ENCODE results near the gene ATXN2.
"Not testable (repeated sequence)": the region's sequence is repeated elsewhere in the genome, so short reads cannot be mapped to it uniquely, and the experiment has no call there.

Gene ATXN2

DNA sequence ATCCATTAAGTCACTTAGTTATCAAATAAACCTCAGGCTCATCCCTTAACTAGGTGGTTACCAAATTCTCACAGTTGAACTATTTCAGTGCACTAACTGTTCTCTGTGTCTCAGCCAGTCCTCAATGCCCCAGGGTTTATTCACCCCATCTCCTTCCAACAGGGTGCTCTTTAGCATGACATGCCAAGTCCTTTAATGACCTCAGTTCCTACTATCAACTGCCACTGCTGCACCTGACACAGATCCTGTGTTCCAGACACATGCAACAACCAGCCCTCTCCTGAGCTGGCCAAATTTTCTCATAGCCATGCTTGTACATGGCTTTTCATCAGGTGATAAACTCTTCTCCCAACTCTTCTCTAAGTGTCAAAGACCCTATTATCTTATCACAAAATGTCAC, 80.0 kb downstream of the ATXN2 start:
- TF ChIP-seq, protein P1, sequence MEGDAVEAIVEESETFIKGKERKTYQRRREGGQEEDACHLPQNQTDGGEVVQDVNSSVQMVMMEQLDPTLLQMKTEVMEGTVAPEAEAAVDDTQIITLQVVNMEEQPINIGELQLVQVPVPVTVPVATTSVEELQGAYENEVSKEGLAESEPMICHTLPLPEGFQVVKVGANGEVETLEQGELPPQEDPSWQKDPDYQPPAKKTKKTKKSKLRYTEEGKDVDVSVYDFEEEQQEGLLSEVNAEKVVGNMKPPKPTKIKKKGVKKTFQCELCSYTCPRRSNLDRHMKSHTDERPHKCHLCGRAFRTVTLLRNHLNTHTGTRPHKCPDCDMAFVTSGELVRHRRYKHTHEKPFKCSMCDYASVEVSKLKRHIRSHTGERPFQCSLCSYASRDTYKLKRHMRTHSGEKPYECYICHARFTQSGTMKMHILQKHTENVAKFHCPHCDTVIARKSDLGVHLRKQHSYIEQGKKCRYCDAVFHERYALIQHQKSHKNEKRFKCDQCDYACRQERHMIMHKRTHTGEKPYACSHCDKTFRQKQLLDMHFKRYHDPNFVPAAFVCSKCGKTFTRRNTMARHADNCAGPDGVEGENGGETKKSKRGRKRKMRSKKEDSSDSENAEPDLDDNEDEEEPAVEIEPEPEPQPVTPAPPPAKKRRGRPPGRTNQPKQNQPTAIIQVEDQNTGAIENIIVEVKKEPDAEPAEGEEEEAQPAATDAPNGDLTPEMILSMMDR (IDR thresholded peaks at IDR 0.05), result no peak
- H3K36me3 ChIP-seq, result peaks cover 47 to 83% (median 69%) of the 10 kb centered on the region in 3 donors
- intact Hi-C loops (cut with DNase I; ENCODE audit: low total_unique reads), result no loop called here

DNA sequence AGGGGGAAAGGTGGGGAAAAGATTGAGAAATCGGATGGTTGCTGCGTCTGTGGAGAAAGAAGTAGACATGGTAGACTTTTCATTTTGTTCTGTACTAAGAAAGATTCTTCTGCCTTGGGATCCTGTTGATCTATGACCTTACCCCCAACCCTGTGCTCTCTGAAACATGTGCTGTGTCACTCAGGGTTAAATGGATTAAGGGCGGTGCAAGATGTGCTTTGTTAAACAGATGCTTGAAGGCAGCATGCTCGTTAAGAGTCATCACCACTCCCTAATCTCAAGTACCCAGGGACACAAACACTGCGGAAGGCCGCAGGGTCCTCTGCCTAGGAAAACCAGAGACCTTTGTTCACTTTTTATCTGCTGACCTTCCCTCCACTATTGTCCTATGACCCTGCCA, 91.4 kb downstream of the ATXN2 start:
- H3K4me3 ChIP-seq; H3K27ac ChIP-seq; DNase-seq; intact Hi-C loops (cut with DNase I; ENCODE audit: low total_unique reads); H3K4me1 ChIP-seq; H3K9me3 ChIP-seq; H3K27me3 ChIP-seq: not testable (repeated sequence)
- H3K36me3 ChIP-seq, result peaks cover 49 to 80% (median 70%) of the 10 kb centered on the region in 3 donors

More for the DNA sequence above, 80.0 kb downstream of the ATXN2 start:
- Histone ChIP-seq H3K9me3 (no peaks in the 10 kb centered on the region), H3K4me1 (no peaks in the 10 kb centered on the region), H3K4me3 (no peak overlapping the region), H3K27me3 (no peaks in the 10 kb centered on the region), H3K27ac (no peak overlapping the region)
- DNase-seq, result no peak

DNA sequence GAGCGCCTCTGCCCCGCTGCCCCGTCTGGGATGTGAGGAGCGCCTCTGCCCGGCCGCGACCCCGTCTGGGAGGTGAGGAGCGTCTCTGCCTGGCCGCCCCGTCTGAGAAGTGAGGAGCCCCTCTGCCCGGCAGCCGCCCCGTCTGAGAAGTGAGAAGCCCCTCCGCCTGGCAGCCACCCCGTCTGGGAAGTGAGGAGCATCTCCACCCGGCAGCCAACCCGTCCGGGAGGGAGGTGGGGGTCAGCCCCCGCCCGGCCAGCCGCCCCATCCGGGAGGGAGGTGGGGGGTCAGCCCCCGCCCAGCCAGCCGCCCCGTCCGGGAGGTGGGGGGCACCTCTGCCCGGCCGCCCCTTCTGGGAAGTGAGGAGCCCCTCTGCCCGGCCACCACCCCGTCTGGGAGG, 91.9 kb downstream of the ATXN2 start:
- DNase-seq; H3K4me3 ChIP-seq; H3K27ac ChIP-seq; H3K4me1 ChIP-seq; H3K27me3 ChIP-seq; H3K9me3 ChIP-seq; intact Hi-C loops (cut with DNase I; ENCODE audit: low total_unique reads): not testable (repeated sequence)
- peaks cover 48 to 80% (median 70%) of the 10 kb centered on the region in 3 donors for H3K36me3 ChIP-seq

DNA sequence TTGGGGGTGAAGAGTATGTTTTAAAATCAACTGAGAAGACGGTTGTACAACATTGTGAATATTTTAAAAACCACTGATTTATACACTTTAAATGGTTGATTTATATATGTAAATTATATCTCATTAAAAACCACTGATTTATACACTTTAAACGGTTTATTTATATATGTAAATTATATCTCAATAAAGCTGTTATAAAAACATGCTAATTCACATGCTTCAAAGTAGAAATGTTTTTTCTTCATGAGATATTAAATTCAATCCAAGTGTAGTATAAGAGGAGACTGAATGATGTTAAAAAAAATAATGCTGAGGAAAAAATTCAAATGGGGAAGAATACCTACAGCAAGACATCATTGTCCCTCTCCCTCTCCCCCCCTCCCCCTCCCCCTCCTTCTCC, 92.9 kb downstream of the ATXN2 start:
- intact Hi-C loops (cut with DNase I; ENCODE audit: low total_unique reads), result no loop called here
- H3K9me3 ChIP-seq, result no peaks in the 10 kb centered on the region
- H3K4me1 ChIP-seq, result no peaks in the 10 kb centered on the region
- no peak overlapping the region for H3K27ac ChIP-seq
- TF ChIP-seq, protein P1 (IDR thresholded peaks at IDR 0.05), result no peak
- H3K4me3 ChIP-seq, result no peak overlapping the region
- H3K36me3 ChIP-seq, result peaks cover 38 to 76% (median 70%) of the 10 kb centered on the region in 3 donors
- DNase-seq, result no peak
- no peaks in the 10 kb centered on the region for H3K27me3 ChIP-seq

DNA sequence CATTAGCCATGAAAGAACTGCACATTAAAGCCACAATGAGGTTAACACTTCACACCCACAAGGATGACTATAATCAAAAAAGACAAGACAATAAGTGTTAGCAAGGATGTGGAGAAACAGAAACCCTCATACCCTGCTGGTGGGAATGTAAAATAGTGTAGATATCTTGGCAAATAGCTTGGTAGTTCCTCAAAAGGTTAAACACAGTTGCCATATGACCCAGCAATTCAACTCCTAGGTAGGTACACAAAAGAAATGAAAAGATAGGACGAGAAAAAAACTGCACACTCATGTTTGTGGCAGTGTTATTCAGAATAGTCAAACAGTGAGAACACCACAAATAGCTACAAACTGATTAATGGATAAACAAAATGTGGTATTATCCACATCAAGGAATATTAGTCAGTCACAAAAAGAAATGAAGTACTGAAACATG, 93.5 kb downstream of the ATXN2 start:
- intact Hi-C loops (cut with DNase I; ENCODE audit: low total_unique reads), result no loop called here
- TF ChIP-seq, protein P1 (IDR thresholded peaks at IDR 0.05), result no peak
- Histone ChIP-seq H3K4me1 (no peaks in the 10 kb centered on the region), H3K4me3 (no peak overlapping the region), H3K9me3 (no peaks in the 10 kb centered on the region), H3K27ac (no peak overlapping the region), H3K36me3 (peaks cover 38 to 75% (median 67%) of the 10 kb centered on the region in 3 donors), H3K27me3 (no peaks in the 10 kb centered on the region)
- DNase-seq, result no peak

DNA sequence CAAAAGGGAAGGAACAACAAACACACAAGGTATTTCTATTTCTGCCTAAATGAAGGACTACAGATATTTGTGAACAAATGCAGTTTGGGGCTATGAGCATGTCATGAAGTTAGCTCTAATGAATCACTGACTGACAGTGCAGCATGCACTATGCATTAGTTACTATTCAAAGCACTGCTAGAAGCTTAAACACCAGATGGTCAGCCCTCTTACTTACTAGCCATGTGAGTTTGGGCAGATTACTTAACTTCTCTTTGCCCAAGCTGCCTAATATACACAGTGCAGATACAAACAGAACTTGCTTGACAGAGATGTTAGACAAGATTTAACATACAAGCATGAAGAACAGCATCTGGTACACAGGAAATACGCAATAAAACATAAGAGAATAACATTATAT, 96.0 kb downstream of the ATXN2 start:
- no peak overlapping the region for H3K27ac ChIP-seq
- peaks cover 21 to 70% (median 54%) of the 10 kb centered on the region in 3 donors for H3K36me3 ChIP-seq
- no peak for DNase-seq

More for the DNA sequence above, 96.0 kb downstream of the ATXN2 start:
- Histone ChIP-seq H3K4me3 (no peak overlapping the region), H3K4me1 (no peaks in the 10 kb centered on the region), H3K27me3 (no peaks in the 10 kb centered on the region), H3K9me3 (no peaks in the 10 kb centered on the region)
- intact Hi-C loops (cut with DNase I; ENCODE audit: low total_unique reads), result no loop called here
- TF ChIP-seq, protein P1 (IDR thresholded peaks at IDR 0.05), result no peak
